Activated CD4-positive, alpha-beta T cell treated with anti-CD3 and anti-CD28 coated beads, Interleukin-2, amount 50 U/mL, for 48 hours (primary cell): ENCODE measurements around the gene NUP210.
"Not testable (repeated sequence)": the region's sequence is repeated elsewhere in the genome, so short reads cannot be mapped to it uniquely, and the experiment has no call there.

ENCODE experiments used
- DNase-seq, 2 experiments: peaks; one replicate each; pipeline ENCODE4 v3.0.0-alpha.2; 2020

Gene NUP210

GRCh38 chr3:13405614-13406013 lies 14.5 kb downstream of the NUP210 start:
- DNase-seq: no peak

- DNase-seq: no peak
Measured at GRCh38 chr3:13404626-13405452, 15.3 kb downstream of the NUP210 start.

DNA sequence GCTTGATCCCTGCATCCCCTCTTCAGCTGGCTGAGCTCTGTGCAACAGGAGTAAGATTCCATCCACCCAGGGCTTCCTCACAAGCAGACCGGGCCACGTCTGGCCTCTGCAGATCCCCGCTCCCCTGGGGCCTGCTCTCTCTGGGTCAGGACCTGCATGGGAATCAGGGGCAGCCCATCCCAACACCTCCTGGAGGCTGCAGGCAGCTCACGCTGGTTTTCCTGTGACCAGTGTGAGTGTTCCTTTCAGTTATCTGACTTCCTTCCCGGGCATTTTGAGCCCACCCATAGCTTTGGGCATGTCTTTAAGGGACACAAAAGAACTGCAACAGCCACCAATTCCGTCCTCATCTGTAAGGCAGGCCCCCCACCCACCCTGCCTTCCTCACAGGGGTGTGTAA lies 16.3 kb downstream of the NUP210 start:
- DNase-seq: no peak

- DNase-seq: no peak
Measured at GRCh38 chr3:13403213-13403819, 16.8 kb downstream of the NUP210 start.

GRCh38 chr3:13401149-13401548 lies 19.0 kb downstream of the NUP210 start:
- DNase-seq: no peak

DNA sequence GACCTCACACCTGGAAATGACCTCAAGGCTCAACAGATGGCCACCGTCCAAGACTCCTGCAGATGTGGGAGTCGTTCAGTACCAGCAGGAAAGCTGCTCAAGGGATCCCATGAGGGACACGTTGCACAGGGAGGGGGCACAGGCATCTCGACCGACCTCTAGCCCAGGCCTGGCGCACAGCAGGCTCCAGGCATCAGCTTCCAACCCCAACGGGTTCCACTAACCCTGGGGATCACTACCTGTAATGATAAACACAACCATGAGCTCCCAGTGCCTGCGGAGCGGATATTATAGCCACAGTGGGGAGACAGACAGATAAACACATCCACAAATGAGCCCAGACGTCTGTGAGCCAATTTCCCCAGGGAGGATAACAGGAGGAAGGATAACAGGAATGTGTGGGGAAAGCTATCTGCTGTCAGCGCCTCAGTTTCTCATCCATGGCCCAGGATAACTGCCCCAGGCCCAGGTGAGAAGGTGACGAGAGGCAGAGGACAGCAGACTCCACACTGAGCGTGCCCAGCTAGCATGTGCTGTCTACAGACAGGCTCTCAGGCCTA lies 19.9 kb downstream of the NUP210 start:
- DNase-seq: no peak

- DNase-seq: no peak
Measured at GRCh38 chr3:13399603-13400002, 20.5 kb downstream of the NUP210 start.

DNA sequence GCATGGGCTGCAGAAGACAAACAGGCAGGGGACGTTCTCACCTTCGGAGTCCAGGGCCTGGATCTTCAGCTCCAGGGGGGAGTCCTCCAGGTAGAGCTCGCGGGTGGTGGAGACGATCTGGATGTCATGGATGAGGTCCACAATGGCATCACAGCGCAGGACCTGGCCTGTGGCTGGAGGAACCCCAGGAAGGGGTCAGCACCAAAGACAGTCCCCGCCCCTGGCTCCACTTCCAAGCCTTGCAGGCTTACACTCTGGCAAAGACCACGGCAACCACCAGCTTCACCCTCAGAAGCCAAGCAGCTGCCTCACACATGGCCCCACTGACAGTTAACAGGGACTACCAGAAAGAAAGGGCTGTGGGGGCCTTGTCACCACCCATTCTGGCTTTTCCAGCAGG lies 22.8 kb downstream of the NUP210 start:
- no peak for DNase-seq

- no peak for DNase-seq
Measured at GRCh38 chr3:13394363-13394762, 25.8 kb downstream of the NUP210 start.

GRCh38 chr3:13393427-13394360 lies 26.4 kb downstream of the NUP210 start:
- DNase-seq: no peak

DNA sequence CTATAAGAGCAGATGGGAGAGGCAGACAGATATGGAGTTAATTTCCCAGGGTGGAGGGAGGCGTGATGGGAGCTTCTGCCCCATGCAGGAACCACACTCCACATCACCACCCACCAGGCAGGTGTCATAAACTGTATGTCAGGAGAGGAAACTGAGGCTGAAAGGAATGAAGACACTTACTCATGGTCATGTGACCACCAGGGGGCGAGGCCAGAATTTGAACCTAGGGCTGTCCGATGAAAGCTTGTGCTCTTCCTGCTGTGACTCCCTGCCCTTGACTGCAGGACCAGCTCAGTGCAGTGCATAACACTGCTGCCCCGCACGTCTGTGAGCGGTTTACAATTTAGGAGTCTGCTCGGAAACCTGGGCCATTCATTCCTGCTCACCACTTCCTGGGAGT lies 28.8 kb downstream of the NUP210 start:
- DNase-seq: peak in 1 of 2 experiments; percentile 35

DNA sequence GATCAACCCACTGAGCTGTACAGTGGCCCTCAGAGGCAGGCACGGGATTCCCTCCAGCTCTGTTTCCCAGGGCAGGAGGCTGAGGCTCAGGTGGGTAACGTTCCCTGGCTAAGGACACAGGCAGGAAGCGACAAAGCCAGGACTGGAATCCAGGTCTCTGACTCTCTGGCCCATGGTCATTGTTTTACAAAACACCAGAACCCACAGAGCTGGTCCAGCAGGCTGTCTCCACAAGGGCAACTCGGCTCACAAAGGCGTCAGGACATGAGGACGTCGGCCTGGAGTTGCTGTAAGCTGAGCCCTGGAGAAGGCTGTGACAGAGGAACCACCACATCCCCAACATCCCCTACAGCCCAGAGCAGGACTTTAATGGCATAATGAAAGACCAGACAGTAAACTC lies 30.7 kb downstream of the NUP210 start:
- DNase-seq: no peak

DNA sequence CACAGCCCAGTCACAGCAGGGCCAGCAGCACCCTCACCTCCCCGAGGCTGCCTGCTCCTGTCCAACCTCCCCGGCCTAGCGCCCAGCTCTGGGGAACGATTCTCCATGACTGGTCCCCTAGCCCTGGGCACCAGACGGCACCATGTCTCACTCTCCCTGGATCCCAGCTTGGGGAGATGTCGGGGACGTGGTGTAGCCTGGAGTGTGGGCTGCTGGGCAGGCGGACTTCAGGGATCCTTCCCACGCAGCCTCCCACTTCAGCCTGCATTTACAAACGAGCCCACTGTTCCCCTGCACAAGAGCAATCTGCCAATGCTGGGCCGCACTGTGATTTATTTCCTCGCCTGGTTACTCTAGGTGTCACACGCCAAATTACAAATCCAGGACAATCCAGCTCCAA lies 31.3 kb downstream of the NUP210 start:
- DNase-seq: no peak

GRCh38 chr3:13385373-13385965 lies 34.7 kb downstream of the NUP210 start:
- no peak for DNase-seq

DNA sequence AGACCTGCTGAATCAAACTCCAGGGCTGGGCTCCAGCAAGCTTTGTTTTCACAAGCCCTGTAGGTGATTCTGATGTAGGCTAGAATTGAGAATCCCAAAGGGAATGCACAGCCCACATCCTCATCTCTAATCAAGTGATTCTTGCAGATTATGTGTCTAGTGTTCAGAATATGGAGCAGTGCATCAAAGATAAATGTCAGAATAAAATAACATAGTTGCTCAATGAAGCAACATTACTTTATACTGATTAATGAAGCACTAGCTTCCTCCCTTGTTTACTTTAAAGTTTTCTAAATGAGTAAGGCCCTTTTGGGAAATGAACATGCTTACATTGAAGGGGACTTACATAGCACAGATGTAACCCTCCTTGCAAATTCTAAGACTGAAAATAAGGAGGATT lies 39.2 kb downstream of the NUP210 start:
- no peak for DNase-seq

- no peak for DNase-seq
Measured at GRCh38 chr3:13379201-13379830, 40.8 kb downstream of the NUP210 start.

DNA sequence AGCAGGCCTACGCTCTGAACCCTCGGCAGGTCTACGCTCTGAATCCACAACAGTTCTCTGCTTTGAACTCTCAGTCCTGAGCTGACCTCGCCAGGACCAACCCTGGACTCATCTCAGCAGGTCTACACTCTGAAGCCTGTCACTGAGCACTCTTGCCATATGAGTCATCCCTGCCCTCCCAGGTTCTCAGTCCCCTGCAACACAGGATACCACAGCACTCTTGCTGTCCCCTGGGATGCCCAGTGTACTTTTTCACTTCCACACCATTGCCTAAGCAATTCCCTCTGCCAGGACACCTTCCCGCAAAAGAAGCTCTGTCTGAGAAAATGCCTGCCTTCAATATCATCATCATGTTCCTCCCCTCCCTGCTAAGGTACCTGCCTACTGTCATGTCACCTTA lies 42.0 kb downstream of the NUP210 start:
- no peak for DNase-seq

DNA sequence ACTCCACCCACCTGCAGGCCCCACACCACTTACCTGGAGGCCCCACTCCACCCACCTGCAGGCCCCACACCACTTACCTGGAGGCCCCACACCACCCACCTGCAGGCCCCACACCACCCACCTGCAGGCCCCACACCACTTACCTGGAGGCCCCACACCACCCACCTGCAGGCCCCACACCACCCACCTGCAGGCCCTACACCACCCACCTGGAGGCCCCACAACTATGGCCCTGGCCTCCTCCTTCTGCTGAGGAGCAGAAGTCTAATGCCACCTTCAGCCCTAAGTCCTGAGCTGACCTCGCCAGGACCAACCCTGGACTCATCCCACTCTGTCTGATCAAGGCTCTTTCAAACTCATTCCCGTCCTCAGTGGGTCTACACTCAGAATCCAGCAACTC lies 42.4 kb downstream of the NUP210 start:
- DNase-seq: not testable (repeated sequence)

GRCh38 chr3:13377021-13377420 lies 43.1 kb downstream of the NUP210 start:
- no peak for DNase-seq

- no peak for DNase-seq
Measured at GRCh38 chr3:13376091-13376490, 44.0 kb downstream of the NUP210 start.

- no peak for DNase-seq
Measured at GRCh38 chr3:13375464-13375863, 44.7 kb downstream of the NUP210 start.

DNA sequence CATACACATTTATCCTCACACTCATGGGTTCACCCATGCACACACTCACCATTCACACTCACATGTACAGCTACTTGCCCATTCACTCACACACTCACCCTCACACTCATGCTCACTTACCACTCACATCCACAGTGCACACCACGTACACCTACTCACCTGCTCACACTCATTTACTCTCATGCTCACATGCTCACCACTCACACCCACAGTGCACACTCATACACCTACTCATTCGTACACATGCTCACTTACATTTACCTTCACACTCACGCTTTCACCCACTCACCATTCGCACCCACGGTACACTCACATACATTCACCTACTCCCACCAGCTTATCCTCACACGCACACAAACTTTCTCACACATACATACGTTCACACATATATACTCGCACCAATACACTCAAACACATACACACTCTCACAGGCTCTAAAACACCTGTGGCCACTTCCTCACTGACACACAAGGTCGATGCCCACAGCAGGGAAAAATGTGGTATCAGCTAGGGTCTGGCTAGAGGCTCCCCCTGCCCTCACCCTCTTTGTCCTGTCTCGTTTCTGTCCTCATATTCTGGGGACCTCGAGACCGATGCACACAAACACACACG lies 46.0 kb downstream of the NUP210 start:
- DNase-seq: no peak
